SW 1271 (cell line): ENCODE data around the gene PTPN4.
"Not testable (repeated sequence)": the region's sequence is repeated elsewhere in the genome, so short reads cannot be mapped to it uniquely, and the experiment has no call there.

Source experiments
- DNase-seq, 2 experiments: peaks; one replicate each; lab custom pipeline; 2025; lab: John Stamatoyannopoulos, UW

The PTPN4 gene

GRCh38 chr2:119941388-119941787, 181.7 kb downstream of the PTPN4 start:
- DNase-seq = no peak

GRCh38 chr2:119941981-119942513, 182.3 kb downstream of the PTPN4 start:
- DNase-seq = no peak

GRCh38 chr2:119943058-119943457, 183.3 kb downstream of the PTPN4 start:
- DNase-seq = no peak

GRCh38 chr2:119947535-119947934, 187.8 kb downstream of the PTPN4 start:
- no peak for DNase-seq

GRCh38 chr2:119950966-119951365, 191.2 kb downstream of the PTPN4 start:
- DNase-seq = no peak

GRCh38 chr2:119958670-119959268, 199.0 kb downstream of the PTPN4 start:
- no peak for DNase-seq

GRCh38 chr2:119960821-119961220, 201.1 kb downstream of the PTPN4 start:
- no peak for DNase-seq

- no peak for DNase-seq
Observed at GRCh38 chr2:119981896-119982295, 222.2 kb downstream of the PTPN4 start.

GRCh38 chr2:119982506-119982905, 222.8 kb downstream of the PTPN4 start:
- DNase-seq = no peak

GRCh38 chr2:119983108-119983507, 223.4 kb downstream of the PTPN4 start:
- DNase-seq = no peak

GRCh38 chr2:119996148-119996547, 236.4 kb downstream of the PTPN4 start:
- no peak for DNase-seq

GRCh38 chr2:119996896-119997891, 237.5 kb downstream of the PTPN4 start:
- DNase-seq = not testable (repeated sequence)

GRCh38 chr2:120001471-120001870, 241.7 kb downstream of the PTPN4 start:
- no peak for DNase-seq

GRCh38 chr2:120004254-120004653, 244.5 kb downstream of the PTPN4 start:
- no peak for DNase-seq

- no peak for DNase-seq
Observed at GRCh38 chr2:120005834-120006521, 246.3 kb downstream of the PTPN4 start.

- DNase-seq = no peak
Observed at GRCh38 chr2:120007851-120008250, 248.1 kb downstream of the PTPN4 start.

GRCh38 chr2:120012363-120012762, 252.6 kb downstream of the PTPN4 start:
- DNase-seq = no peak

- peak; percentile 77 to 82 for DNase-seq
Observed at GRCh38 chr2:120012771-120013596, 253.3 kb downstream of the PTPN4 start, which contains the start of gene EPB41L5. Gene EPB41L5, plus strand, starts transcription at chr2:120013077. Its CDS starts 6,008 bp downstream, at chr2:120019085.

GRCh38 chr2:120013597-120014223, 254.0 kb downstream of the PTPN4 start:
- DNase-seq = no peak

GRCh38 chr2:120014226-120014980, 254.7 kb downstream of the PTPN4 start:
- no peak for DNase-seq
